OCI-LY1 (cell line): Measurements from ENCODE around the gene SYNE1.

ENCODE experiments used
- H2AFZ ChIP-seq: fragments of 200-600 bp; sonication (generic), shearing (Covaris generic); 2 replicates; pipeline ENCODE4 v1.6.0; 2014; ENCODE audit warnings: antibody characterized with exemption, mild to moderate bottlenecking, low read length
- H3F3A ChIP-seq: fragments of 200-600 bp; sonication (generic), shearing (Covaris generic); 2 replicates; pipeline ENCODE4 v1.6.0; 2014; ENCODE audit warnings: mild to moderate bottlenecking, antibody characterized with exemption, low read length, moderate library complexity; ENCODE audit not compliant: insufficient read depth
- H3K27ac ChIP-seq: fragments of 200-600 bp; sonication (generic); 2 replicates; pipeline ENCODE4 v1.5.1; 2014; ENCODE audit warnings: low read length, mixed run types, mild to moderate bottlenecking, low read depth; ENCODE audit not compliant: poor library complexity, severe bottlenecking
- H3K27me3 ChIP-seq: fragments of 200-600 bp; sonication (generic); 2 replicates; pipeline ENCODE4 v1.6.0; 2014; ENCODE audit warnings: antibody characterized with exemption, mild to moderate bottlenecking, low read length, moderate library complexity; ENCODE audit not compliant: insufficient read depth
- H3K36me3 ChIP-seq: fragments of 200-600 bp; sonication (generic); 2 replicates; pipeline ENCODE4 v1.6.1; 2014; ENCODE audit warnings: mild to moderate bottlenecking, antibody characterized with exemption, low read length, moderate library complexity, mixed read lengths; ENCODE audit not compliant: insufficient read depth
- H3K4me1 ChIP-seq: fragments of 200-600 bp; sonication (generic); 2 replicates; pipeline ENCODE4 v1.5.1; 2014; ENCODE audit warnings: mild to moderate bottlenecking, low read length, moderate library complexity; ENCODE audit not compliant: insufficient read depth, severe bottlenecking
- H3K4me2 ChIP-seq: fragments of 200-600 bp; sonication (generic), shearing (Covaris generic); 2 replicates; pipeline ENCODE4 v1.6.1; 2014; ENCODE audit warnings: low read length
- H3K4me3 ChIP-seq: fragments of 200-600 bp; sonication (generic); 2 replicates; pipeline ENCODE4 v1.5.1; 2014; ENCODE audit warnings: low read length, low read depth, mild to moderate bottlenecking, mixed read lengths; ENCODE audit not compliant: poor library complexity, severe bottlenecking
- H3K79me2 ChIP-seq: fragments of 200-600 bp; shearing (Covaris generic); 2 replicates; pipeline ENCODE4 v1.6.1; 2016; ENCODE audit warnings: mixed run types, low read length, mixed read lengths; ENCODE audit not compliant: insufficient read depth
- H3K9ac ChIP-seq: fragments of 200-600 bp; sonication (generic), shearing (Covaris generic); 2 replicates; pipeline ENCODE4 v1.6.1; 2014; ENCODE audit warnings: mild to moderate bottlenecking, low read length, mixed read lengths
- H3K9me2 ChIP-seq: fragments of 200-600 bp; sonication (generic), shearing (Covaris generic); 2 replicates; pipeline ENCODE4 v1.6.1; 2014; ENCODE audit warnings: low read depth, mild to moderate bottlenecking, low read length, mixed read lengths
- H3K9me3 ChIP-seq: fragments of 200-600 bp; shearing (Covaris generic); 2 replicates; pipeline ENCODE4 v1.6.1; 2014; ENCODE audit warnings: low read length, mixed read lengths
- H4K20me1 ChIP-seq: fragments of 200-600 bp; sonication (generic), shearing (Covaris generic); 2 replicates; pipeline ENCODE4 v1.6.0; 2016; ENCODE audit warnings: mild to moderate bottlenecking, low read length; ENCODE audit not compliant: insufficient read depth
- EZH2 ChIP-seq: fragments of 200-600 bp; sonication (generic), shearing (Covaris generic); IDR thresholded peaks from 2 replicates; pipeline ENCODE4 v1.8.0; 2017; ENCODE audit warnings: borderline replicate concordance, mixed run types, mild to moderate bottlenecking, antibody characterized with exemption, low read length, moderate library complexity, mixed read lengths
- TF ChIP-seq, protein P1 (sequence below): fragments of 200-600 bp; sonication (generic), shearing (Covaris generic); IDR thresholded peaks from 2 replicates; pipeline ENCODE4 v1.5.1; 2017; ENCODE audit warnings: mild to moderate bottlenecking, antibody characterized with exemption, low read length, moderate library complexity, mixed read lengths

The SYNE1 gene

DNA sequence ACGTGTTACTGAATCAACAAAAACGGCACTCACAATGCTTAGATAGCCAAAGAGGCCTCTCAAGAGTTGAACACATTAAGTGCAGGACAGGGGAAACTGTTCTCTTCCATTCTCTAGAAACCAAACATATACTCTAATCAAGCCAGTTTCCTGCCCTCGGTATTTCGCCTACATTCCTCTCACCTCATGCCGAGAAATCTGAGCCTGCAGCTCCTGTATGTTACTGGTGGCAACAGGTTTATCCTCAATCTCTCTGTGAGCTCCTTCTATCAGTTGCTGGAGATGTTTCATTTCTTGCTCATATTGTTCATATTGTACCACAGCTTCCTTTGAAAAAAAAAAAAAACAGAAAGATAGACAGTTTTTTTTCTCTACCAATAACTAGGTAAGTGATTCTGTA is 328.9 kb downstream of the SYNE1 start:
- Histone ChIP-seq H3K27me3 (no peaks in the 10 kb centered on the region), H3K9me3 (no peaks in the 10 kb centered on the region), H3K9ac (no peak overlapping the region), H3K36me3 (no peaks in the 10 kb centered on the region), H3K79me2 (no peaks in the 10 kb centered on the region; the same call in 1 of the 2 replicates), H4K20me1 (no peaks in the 10 kb centered on the region), H3K4me2 (no peak overlapping the region), H2AFZ (no peak overlapping the region), H3F3A (no peaks in the 10 kb centered on the region), H3K27ac (no peak overlapping the region), H3K4me1 (peaks cover 8% of the 10 kb centered on the region), H3K4me3 (no peak overlapping the region), H3K9me2 (no peaks in the 10 kb centered on the region)
- no peak for TF ChIP-seq EZH2
- TF ChIP-seq, protein P1, sequence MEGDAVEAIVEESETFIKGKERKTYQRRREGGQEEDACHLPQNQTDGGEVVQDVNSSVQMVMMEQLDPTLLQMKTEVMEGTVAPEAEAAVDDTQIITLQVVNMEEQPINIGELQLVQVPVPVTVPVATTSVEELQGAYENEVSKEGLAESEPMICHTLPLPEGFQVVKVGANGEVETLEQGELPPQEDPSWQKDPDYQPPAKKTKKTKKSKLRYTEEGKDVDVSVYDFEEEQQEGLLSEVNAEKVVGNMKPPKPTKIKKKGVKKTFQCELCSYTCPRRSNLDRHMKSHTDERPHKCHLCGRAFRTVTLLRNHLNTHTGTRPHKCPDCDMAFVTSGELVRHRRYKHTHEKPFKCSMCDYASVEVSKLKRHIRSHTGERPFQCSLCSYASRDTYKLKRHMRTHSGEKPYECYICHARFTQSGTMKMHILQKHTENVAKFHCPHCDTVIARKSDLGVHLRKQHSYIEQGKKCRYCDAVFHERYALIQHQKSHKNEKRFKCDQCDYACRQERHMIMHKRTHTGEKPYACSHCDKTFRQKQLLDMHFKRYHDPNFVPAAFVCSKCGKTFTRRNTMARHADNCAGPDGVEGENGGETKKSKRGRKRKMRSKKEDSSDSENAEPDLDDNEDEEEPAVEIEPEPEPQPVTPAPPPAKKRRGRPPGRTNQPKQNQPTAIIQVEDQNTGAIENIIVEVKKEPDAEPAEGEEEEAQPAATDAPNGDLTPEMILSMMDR, result no peak

DNA sequence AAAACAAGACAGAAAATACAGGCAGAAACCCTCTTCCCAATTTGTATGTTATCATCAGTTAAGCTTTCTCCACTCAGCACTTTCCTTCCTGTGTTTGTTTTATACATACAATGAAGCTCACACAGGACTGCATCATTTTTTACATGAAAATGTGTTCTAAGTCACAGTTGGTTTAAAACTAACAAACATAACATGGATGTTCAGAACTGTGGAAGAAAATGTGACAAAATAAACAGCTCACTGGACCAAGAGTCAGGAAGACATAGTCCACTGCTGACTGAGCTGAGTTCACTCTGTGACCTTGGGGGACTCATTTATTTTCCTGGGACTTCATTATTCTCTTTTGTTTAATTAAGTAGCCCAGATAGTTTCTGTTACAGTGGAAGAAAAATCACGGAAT is 331.5 kb downstream of the SYNE1 start:
- H3K9me3 ChIP-seq, result no peaks in the 10 kb centered on the region
- H3K36me3 ChIP-seq, result no peaks in the 10 kb centered on the region
- peaks cover 19% of the 10 kb centered on the region for H3K4me1 ChIP-seq
- H3K79me2 ChIP-seq, result peaks cover 10% of the 10 kb centered on the region
- no peaks in the 10 kb centered on the region for H3K27me3 ChIP-seq
- no peak overlapping the region for H3K9ac ChIP-seq
- no peaks in the 10 kb centered on the region for H3K9me2 ChIP-seq
- H4K20me1 ChIP-seq, result no peaks in the 10 kb centered on the region
- H3K4me2 ChIP-seq, result no peak overlapping the region
- H3K27ac ChIP-seq, result no peak overlapping the region
- peak overlapping the region; percentile 88; the same call in 1 of the 2 replicates for H2AFZ ChIP-seq
- no peaks in the 10 kb centered on the region for H3F3A ChIP-seq
- no peak overlapping the region for H3K4me3 ChIP-seq
- TF ChIP-seq, protein P1, result no peak

DNA sequence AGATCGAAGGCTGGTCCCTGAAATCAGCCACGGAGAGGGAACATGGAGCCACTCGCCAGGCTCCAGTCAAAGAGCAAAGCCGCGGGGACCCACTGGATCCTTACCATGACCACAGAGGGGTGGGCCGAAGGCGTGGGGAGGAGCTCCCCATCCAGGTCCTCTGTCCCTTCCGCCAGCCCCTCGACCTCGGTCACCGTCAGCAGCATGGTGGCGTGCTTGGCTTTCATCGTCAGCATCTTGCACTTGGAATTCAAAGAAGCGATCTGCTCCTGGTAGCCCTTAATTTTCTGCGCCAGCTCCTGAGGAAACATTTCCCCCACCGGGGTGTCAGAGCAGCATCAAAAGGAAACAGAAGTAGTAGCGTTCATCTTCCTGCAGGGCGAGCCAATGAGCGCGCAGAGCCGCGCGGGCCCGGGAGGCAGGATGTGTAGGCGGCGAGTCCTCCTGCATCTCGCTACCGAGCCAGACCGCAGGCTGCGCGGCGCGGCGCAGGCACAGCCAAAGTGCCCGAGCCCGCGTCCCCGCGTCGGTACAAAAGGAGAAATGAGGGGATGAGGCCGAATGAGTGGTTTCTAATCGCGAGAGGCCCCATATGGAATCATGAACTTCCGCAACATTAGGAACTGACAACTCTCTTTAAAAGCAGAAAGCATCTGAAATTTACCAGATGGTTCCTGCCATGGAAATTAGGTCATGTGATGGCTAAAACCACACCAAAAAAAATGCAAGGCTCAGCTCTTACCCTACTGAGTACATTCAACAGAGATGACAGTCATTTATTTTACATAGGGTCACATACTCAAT is 335.2 kb downstream of the SYNE1 start:
- no peaks in the 10 kb centered on the region for H3K9me3 ChIP-seq
- no peaks in the 10 kb centered on the region for H3F3A ChIP-seq
- no peaks in the 10 kb centered on the region for H3K9me2 ChIP-seq
- H3K27ac ChIP-seq, result peak overlapping the region; percentile 94
- peak overlapping the region; percentile 89 for H3K9ac ChIP-seq
- peak overlapping the region; percentile 39 for H2AFZ ChIP-seq
- H3K4me1 ChIP-seq, result peaks cover 47% of the 10 kb centered on the region
- no peaks in the 10 kb centered on the region for H3K27me3 ChIP-seq
- peaks cover 27% of the 10 kb centered on the region for H3K79me2 ChIP-seq
- TF ChIP-seq, protein P1, result peak; percentile 62
- no peak for TF ChIP-seq EZH2
- no peaks in the 10 kb centered on the region for H4K20me1 ChIP-seq
- H3K4me3 ChIP-seq, result peak overlapping the region; percentile 89
- peak overlapping the region; percentile 95 for H3K4me2 ChIP-seq
- no peaks in the 10 kb centered on the region for H3K36me3 ChIP-seq
